ENCODE measurements around the gene NR1I3. TPM values are rescaled to one million over a fixed set of nuclear protein-coding genes. Genes with fewer than 3 reads are reported as not detected.

The NR1I3 gene
- not detected for total RNA-seq

- TF ChIP-seq POLR2A (IDR thresholded peaks at IDR 0.05) = no peak
- no peak for TF ChIP-seq CTCF (IDR thresholded peaks at IDR 0.05)
- H3K9me3 ChIP-seq = no peaks in the 10 kb centered on the region
- no peaks in the 10 kb centered on the region for H3K36me3 ChIP-seq
- intact Hi-C loops (cut with DNase I) = no loop called here
- H3K4me3 ChIP-seq (replicated peaks in 1 of 3) = no peak within 1 kb of the TSS
- H3K27me3 ChIP-seq = no peaks in the 10 kb centered on the region
- no peaks in the 10 kb centered on the region for H3K4me1 ChIP-seq
- H3K27ac ChIP-seq = no peak within 1 kb of the TSS
- DNase-seq = no peak
- WGBS, 2 donors = 70 to 72% methylated on average over 4 of the region's 4 CpGs
These were observed at the start of gene NR1I3 for GRCh38 chr1:161238039-161238473. Gene NR1I3 (minus strand): TSS chr1:161238203. CDS start chr1:161236565, 1,638 bp downstream.

GRCh38 chr1:161287482-161288054 lies 49.6 kb upstream of the NR1I3 start:
- H3K27me3 ChIP-seq = no peaks in the 10 kb centered on the region
- H3K4me1 ChIP-seq = no peaks in the 10 kb centered on the region
- H3K27ac ChIP-seq = no peak overlapping the region
- WGBS, 2 donors = 82 to 88% methylated on average over 3 of the region's 3 CpGs
- no peak for DNase-seq
- TF ChIP-seq POLR2A (IDR thresholded peaks at IDR 0.05) (no peak), CTCF (IDR thresholded peaks at IDR 0.05) (no peak)
- H3K9me3 ChIP-seq = no peaks in the 10 kb centered on the region
- intact Hi-C loops (cut with DNase I) = no loop called here
- H3K36me3 ChIP-seq = no peaks in the 10 kb centered on the region
- no peak overlapping the region for H3K4me3 ChIP-seq (replicated peaks in 1 of 3)

GRCh38 chr1:161285521-161285920 lies 47.5 kb upstream of the NR1I3 start:
- no peak overlapping the region for H3K27ac ChIP-seq
- no peaks in the 10 kb centered on the region for H3K27me3 ChIP-seq
- no peak for DNase-seq
- peaks cover 0 to 2% of the 10 kb centered on the region in 2 donors for H3K4me1 ChIP-seq
- H3K4me3 ChIP-seq (replicated peaks in 1 of 3) = no peak overlapping the region
- H3K9me3 ChIP-seq = no peaks in the 10 kb centered on the region
- intact Hi-C loops (cut with DNase I) = no loop called here
- WGBS, 2 donors = 57 to 61% methylated on average over 5 of the region's 5 CpGs
- no peak for TF ChIP-seq CTCF (IDR thresholded peaks at IDR 0.05)
- TF ChIP-seq POLR2A (IDR thresholded peaks at IDR 0.05) = no peak
- H3K36me3 ChIP-seq = no peaks in the 10 kb centered on the region

GRCh38 chr1:161285113-161285512 lies 47.1 kb upstream of the NR1I3 start:
- Histone ChIP-seq H3K4me3 (replicated peaks in 1 of 3) (no peak overlapping the region), H3K27me3 (no peaks in the 10 kb centered on the region), H3K4me1 (peaks cover 0 to 4% of the 10 kb centered on the region in 2 donors), H3K36me3 (no peaks in the 10 kb centered on the region), H3K27ac (no peak overlapping the region), H3K9me3 (no peaks in the 10 kb centered on the region)
- TF ChIP-seq CTCF (IDR thresholded peaks at IDR 0.05) = no peak
- no peak for TF ChIP-seq POLR2A (IDR thresholded peaks at IDR 0.05)
- intact Hi-C loops (cut with DNase I) = no loop called here
- no peak for DNase-seq
- 86 to 97% methylated on average over 2 of the region's 2 CpGs for WGBS, 2 donors

- intact Hi-C loops (cut with DNase I) = no loop called here
- no peak for TF ChIP-seq POLR2A (IDR thresholded peaks at IDR 0.05)
- TF ChIP-seq CTCF (IDR thresholded peaks at IDR 0.05) = no peak
- 98% methylated on average over 1 of the region's 1 CpG for WGBS, 2 donors
These were observed 45.0 kb upstream of the NR1I3 start for GRCh38 chr1:161282991-161283390.

More at GRCh38 chr1:161282991-161283390, 45.0 kb upstream of the NR1I3 start:
- no peak for DNase-seq
- Histone ChIP-seq H3K27ac (no peak overlapping the region), H3K36me3 (no peaks in the 10 kb centered on the region), H3K9me3 (no peaks in the 10 kb centered on the region), H3K4me1 (peaks cover 0 to 4% of the 10 kb centered on the region in 2 donors), H3K4me3 (replicated peaks in 1 of 3) (no peak overlapping the region), H3K27me3 (no peaks in the 10 kb centered on the region)
